MCF 10A (cell line): ENCODE results near the gene PPARD. TPM values are rescaled to one million over a fixed set of nuclear protein-coding genes. Genes with fewer than 3 reads are reported as not detected.

ENCODE experiments used
- BruUV-seq: library from RNA; stranded (reverse); fragments of 400-500 nt; replicated peaks from 2 replicates; lab custom pipeline; 2021; lab: Mats Ljungman, UMichigan
- CTCF ChIA-PET: fragments of 300-600 bp; sonication (Branson Sonifier 250); formaldehyde crosslinking; extraction: SDS; loops from one replicate; lab custom pipeline; 2021; ENCODE audit warnings: antibody characterized with exemption, inconsistent platforms; lab: Yijun Ruan, JAX
- POLR2A ChIA-PET: fragments of 300-600, 350-650 bp; sonication (Branson Sonifier 250); formaldehyde crosslinking; extraction: SDS; loops from one replicate; lab custom pipeline; 2020; ENCODE audit warnings: antibody characterized with exemption, inconsistent platforms; lab: Yijun Ruan, JAX
- DNase-seq: peaks from one replicate; pipeline ENCODE4 v3.0.0-alpha.2; 2018; ENCODE audit not compliant: unreplicated experiment
- H3K27ac Mint-ChIP-seq: one replicate; pipeline ENCODE4 v1.8.0; 2022; ENCODE audit warnings: mild to moderate bottlenecking, low read depth, mixed read lengths; ENCODE audit not compliant: unreplicated experiment
- H3K27me3 Mint-ChIP-seq: one replicate; pipeline ENCODE4 v1.8.0; 2022; ENCODE audit warnings: mixed read lengths; ENCODE audit not compliant: insufficient read depth, unreplicated experiment
- H3K36me3 Mint-ChIP-seq: one replicate; pipeline ENCODE4 v1.8.0; 2022; ENCODE audit warnings: mild to moderate bottlenecking, moderate library complexity, mixed read lengths; ENCODE audit not compliant: insufficient read depth, unreplicated experiment
- H3K4me1 Mint-ChIP-seq: one replicate; pipeline ENCODE4 v1.8.0; 2022; ENCODE audit warnings: mixed read lengths; ENCODE audit not compliant: insufficient read depth, unreplicated experiment
- H3K4me3 Mint-ChIP-seq: one replicate; pipeline ENCODE4 v1.8.0; 2022; ENCODE audit warnings: mild to moderate bottlenecking, moderate library complexity, mixed read lengths; ENCODE audit not compliant: unreplicated experiment
- H3K9me3 Mint-ChIP-seq: one replicate; pipeline ENCODE4 v1.8.0; 2022; ENCODE audit warnings: mixed read lengths; ENCODE audit not compliant: unreplicated experiment
- intact Hi-C: fragments of 100-400 bp; cut with micrococcal nuclease; formaldehyde crosslinking; loops from 2 replicates; pipeline ENCODE4 v1.14.1; 2022
- total RNA-seq: library from RNA; stranded (reverse); gene quantifications from 2 replicates; pipeline ENCODE4 v1.2.3, GENCODE V29; 2022
- TF ChIP-seq, protein P1 (sequence below): fragments of 200-600 bp; IDR thresholded peaks from one replicate; pipeline ENCODE4 v1.8.0; 2022; ENCODE audit warnings: antibody characterized with exemption, mild to moderate bottlenecking; ENCODE audit not compliant: unreplicated experiment

The PPARD gene
- total RNA-seq, 1 experiment from 2014 or later: 13.8 TPM

DNA sequence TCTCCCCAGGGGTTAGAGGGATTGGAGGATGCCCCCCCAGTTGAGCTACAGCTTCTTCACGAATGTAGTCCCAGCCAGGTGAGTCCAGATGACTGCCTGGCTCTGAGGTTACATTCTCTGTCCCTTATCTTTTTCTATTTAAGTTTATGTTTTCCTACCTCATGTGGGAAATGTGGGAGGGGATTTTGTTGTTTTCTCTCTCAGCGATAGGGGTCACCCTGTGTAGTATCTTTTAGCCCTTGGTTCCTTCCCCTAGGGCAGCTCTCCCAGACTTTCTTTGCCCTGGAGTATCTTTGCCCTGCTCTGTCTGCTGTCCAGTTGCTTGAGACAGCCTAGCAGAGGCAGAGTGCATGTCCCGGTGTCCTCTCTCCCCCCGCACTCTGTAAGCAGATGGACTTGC is 115.5 kb downstream of the PPARD start:
- intact Hi-C loops: no loop called here
- ChIA-PET POLR2A (interaction anchor here (0.5 to 8.8 kb wide), 3 partner anchors 12 to 726 kb away, joined by 3 to 198 read pairs (median 4); partner anchors contain the start of gene RPL10A), CTCF (interaction anchor here (0.6 to 3.4 kb wide), 5 partner anchors 9 to 355 kb away, joined by 3 to 20 read pairs (median 3); no protein-coding TSS in a partner anchor)
- no peak overlapping the region for H3K27ac Mint-ChIP-seq
- no peaks in the 10 kb centered on the region for H3K27me3 Mint-ChIP-seq
- peaks cover 21% of the 10 kb centered on the region for H3K4me1 Mint-ChIP-seq
- no peak overlapping the region for H3K4me3 Mint-ChIP-seq
- no peaks in the 10 kb centered on the region for H3K9me3 Mint-ChIP-seq
- TF ChIP-seq, protein P1, sequence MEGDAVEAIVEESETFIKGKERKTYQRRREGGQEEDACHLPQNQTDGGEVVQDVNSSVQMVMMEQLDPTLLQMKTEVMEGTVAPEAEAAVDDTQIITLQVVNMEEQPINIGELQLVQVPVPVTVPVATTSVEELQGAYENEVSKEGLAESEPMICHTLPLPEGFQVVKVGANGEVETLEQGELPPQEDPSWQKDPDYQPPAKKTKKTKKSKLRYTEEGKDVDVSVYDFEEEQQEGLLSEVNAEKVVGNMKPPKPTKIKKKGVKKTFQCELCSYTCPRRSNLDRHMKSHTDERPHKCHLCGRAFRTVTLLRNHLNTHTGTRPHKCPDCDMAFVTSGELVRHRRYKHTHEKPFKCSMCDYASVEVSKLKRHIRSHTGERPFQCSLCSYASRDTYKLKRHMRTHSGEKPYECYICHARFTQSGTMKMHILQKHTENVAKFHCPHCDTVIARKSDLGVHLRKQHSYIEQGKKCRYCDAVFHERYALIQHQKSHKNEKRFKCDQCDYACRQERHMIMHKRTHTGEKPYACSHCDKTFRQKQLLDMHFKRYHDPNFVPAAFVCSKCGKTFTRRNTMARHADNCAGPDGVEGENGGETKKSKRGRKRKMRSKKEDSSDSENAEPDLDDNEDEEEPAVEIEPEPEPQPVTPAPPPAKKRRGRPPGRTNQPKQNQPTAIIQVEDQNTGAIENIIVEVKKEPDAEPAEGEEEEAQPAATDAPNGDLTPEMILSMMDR: no peak
- no TSS peak for BruUV-seq
- DNase-seq: no peak
- H3K36me3 Mint-ChIP-seq: peaks cover 66% of the 10 kb centered on the region

DNA sequence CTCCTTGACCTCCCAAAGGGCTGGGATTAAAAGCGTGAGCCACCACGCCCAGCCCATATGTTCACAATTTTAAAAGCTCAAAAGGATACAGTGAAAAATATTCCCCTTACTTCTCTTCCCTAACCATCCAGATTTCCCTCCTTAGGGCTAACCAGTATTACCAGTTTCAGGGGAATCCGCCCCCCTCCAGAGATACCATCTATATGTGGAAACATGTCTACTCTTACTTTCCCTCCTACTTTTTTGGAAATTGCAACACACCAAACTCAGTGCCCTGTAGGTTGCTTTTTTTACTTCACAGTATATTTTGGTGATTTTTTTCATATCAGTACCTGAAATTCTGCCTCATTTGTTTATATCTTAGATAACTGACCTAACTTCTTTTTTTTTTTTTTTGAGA is 118.9 kb downstream of the PPARD start:
- no peak for DNase-seq
- ChIA-PET POLR2A (no interaction called here), CTCF (no interaction called here)
- H3K9me3 Mint-ChIP-seq: no peaks in the 10 kb centered on the region
- no peaks in the 10 kb centered on the region for H3K4me1 Mint-ChIP-seq
- no TSS peak for BruUV-seq
- H3K36me3 Mint-ChIP-seq: peaks cover 75% of the 10 kb centered on the region
- TF ChIP-seq, protein P1: no peak
- no peaks in the 10 kb centered on the region for H3K27me3 Mint-ChIP-seq
- no peak overlapping the region for H3K4me3 Mint-ChIP-seq
- H3K27ac Mint-ChIP-seq: no peak overlapping the region
- intact Hi-C loops: no loop called here

DNA sequence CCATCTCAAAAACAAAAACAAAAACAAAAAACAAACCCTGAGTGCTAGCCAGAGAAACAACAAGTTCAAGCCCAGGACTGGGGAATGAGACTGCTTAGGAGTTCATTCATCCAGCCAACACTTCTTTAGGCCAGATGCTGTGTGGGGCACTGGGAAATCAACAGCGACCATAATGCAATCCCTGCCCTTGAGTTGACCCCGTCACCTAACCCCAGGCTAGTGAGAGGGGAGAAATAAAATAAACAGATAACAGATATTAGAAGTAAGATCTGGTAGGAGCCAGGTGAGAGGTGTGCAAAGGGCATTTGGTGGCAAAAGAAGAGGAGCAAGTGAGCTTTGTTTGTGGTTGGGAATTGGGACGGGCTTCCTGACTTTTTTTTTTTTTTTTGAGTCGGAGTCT is 120.9 kb downstream of the PPARD start:
- Mint-ChIP-seq H3K36me3 (peaks cover 74% of the 10 kb centered on the region), H3K4me3 (no peak overlapping the region), H3K4me1 (no peaks in the 10 kb centered on the region), H3K27me3 (no peaks in the 10 kb centered on the region), H3K27ac (no peak overlapping the region), H3K9me3 (no peaks in the 10 kb centered on the region)
- DNase-seq: no peak
- ChIA-PET POLR2A (interaction anchor here (0.6 to 1.0 kb wide), 3 partner anchors 9 to 330 kb away, joined by 3 to 4 read pairs (median 4); no protein-coding TSS in a partner anchor), CTCF (interaction anchor here (0.5 to 0.6 kb wide), 3 partner anchors 12 to 162 kb away, joined by 3 to 6 read pairs (median 5); no protein-coding TSS in a partner anchor)
- TF ChIP-seq, protein P1: no peak
- intact Hi-C loops: no loop called here
- BruUV-seq: no TSS peak

DNA sequence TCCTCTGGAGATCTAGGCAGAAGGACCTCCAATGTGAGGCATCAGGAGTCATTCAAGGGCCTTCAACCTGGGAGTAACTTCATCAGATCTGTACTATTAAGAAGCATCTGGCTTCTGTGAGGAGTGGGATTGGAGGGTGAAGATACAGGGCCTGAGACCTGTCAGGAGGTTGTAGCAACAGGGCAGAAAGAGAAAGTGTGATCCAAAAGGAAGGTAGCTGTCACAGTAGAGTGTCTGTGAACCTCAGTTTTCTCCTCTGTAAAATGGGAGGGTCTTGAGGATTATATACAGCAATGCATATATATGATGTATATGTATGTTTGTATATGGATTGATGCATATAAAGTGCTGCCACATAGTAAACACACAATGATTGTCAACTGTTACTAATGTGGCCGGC is 123.3 kb downstream of the PPARD start:
- H3K36me3 Mint-ChIP-seq: peaks cover 75% of the 10 kb centered on the region
- H3K27me3 Mint-ChIP-seq: no peaks in the 10 kb centered on the region
- no peak for DNase-seq
- BruUV-seq: no TSS peak
- peaks cover 10% of the 10 kb centered on the region for H3K4me1 Mint-ChIP-seq
- TF ChIP-seq, protein P1: no peak
- POLR2A ChIA-PET: interaction anchor here (0.6 to 10.3 kb wide), 3 partner anchors 9 to 122 kb away, joined by 3 to 198 read pairs (median 4); partner anchors contain the start of gene FANCE
- H3K9me3 Mint-ChIP-seq: no peaks in the 10 kb centered on the region
- CTCF ChIA-PET: interaction anchor here (0.7 to 4.0 kb wide), 6 partner anchors 11 to 172 kb away, joined by 3 to 22 read pairs (median 10); partner anchors contain the start of gene DEF6
- intact Hi-C loops: no loop called here
- H3K4me3 Mint-ChIP-seq: no peak overlapping the region
- H3K27ac Mint-ChIP-seq: no peak overlapping the region
